H1 (cell line): ENCODE measurements around the gene GIN1. TPM values are rescaled to one million over a fixed set of nuclear protein-coding genes. Genes with fewer than 3 reads are reported as not detected.
A peak's percentile ranks its signal among the peaks of the same experiment; 100 is the strongest.
"Not testable (repeated sequence)": the region's sequence is repeated elsewhere in the genome, so short reads cannot be mapped to it uniquely, and the experiment has no call there.

Experiments used
- CTCF ChIA-PET: fragments of 300-600 bp; sonication (Branson Sonifier 250); formaldehyde crosslinking; loops from one replicate; lab custom pipeline; 2021; ENCODE audit not compliant: partially characterized antibody; lab: Charles Lee
- POLR2A ChIA-PET: fragments of 300-600 bp; sonication (Branson Sonifier 250); formaldehyde crosslinking; loops from one replicate; lab custom pipeline; 2021; ENCODE audit warnings: inconsistent platforms; ENCODE audit not compliant: partially characterized antibody; lab: Charles Lee
- DNase-seq, 2 experiments: peaks; one replicate each; pipeline versions ENCODE4 v3.0.0 to v3.0.0-alpha.2; 2010 to 2022; ENCODE audit warnings: low spot score in 2 of 2, low read depth in 1 of 2, mixed read lengths in 1 of 2
- FAIRE-seq: peaks from 2 replicates; lab custom pipeline; 2011; peaks lifted over from hg19 to GRCh38; lab: Jason Lieb, UNC
- H2AFZ ChIP-seq: 2 replicates; pipeline ENCODE4 v1.8.1; 2012; ENCODE audit warnings: low read length, inconsistent platforms
- H2AK5ac ChIP-seq: 2 replicates; pipeline ENCODE4 v1.6.1; 2013; ENCODE audit warnings: low read depth, low read length
- H2BK120ac ChIP-seq: replicated peaks from 2 replicates; pipeline ENCODE3; 2013; ENCODE audit warnings: low read depth, low read length, inconsistent platforms
- H2BK12ac ChIP-seq: 2 replicates; pipeline ENCODE4 v1.6.1; 2013; ENCODE audit warnings: low read depth, low read length
- H2BK15ac ChIP-seq: 2 replicates; pipeline ENCODE4 v1.6.1; 2013; ENCODE audit warnings: low read length
- H2BK20ac ChIP-seq: 2 replicates; pipeline ENCODE4 v1.6.1; 2013; ENCODE audit warnings: low read length
- H2BK5ac ChIP-seq: 2 replicates; pipeline ENCODE4 v1.6.1; 2013; ENCODE audit warnings: low read depth, low read length
- H3K14ac ChIP-seq: 2 replicates; pipeline ENCODE4 v1.6.1; 2013; ENCODE audit warnings: inconsistent platforms; ENCODE audit not compliant: insufficient read length
- H3K18ac ChIP-seq: 2 replicates; pipeline ENCODE4 v1.6.1; 2013; ENCODE audit warnings: low read length; ENCODE audit errors: extremely low read depth
- H3K23ac ChIP-seq: 2 replicates; pipeline ENCODE4 v1.6.1; 2013; ENCODE audit warnings: inconsistent platforms; ENCODE audit not compliant: insufficient read length
- H3K23me2 ChIP-seq: 2 replicates; pipeline ENCODE4 v1.6.1; 2013; ENCODE audit warnings: low read depth, low read length
- H3K27ac ChIP-seq: 2 replicates; pipeline ENCODE4 v1.6.1; 2011; ENCODE audit warnings: low read depth, low read length, inconsistent platforms
- H3K27me3 ChIP-seq, 4 experiments: replicated peaks in 1 of 4; 1 replicate in 1 of 4; 2 replicates in 3 of 4; pipeline versions ENCODE4 v1.6.1 to v1.8.1; 2011 to 2013; ENCODE audit warnings: low read length in 3 of 4, mild to moderate bottlenecking in 3 of 4, inconsistent platforms in 2 of 4, mixed read lengths in 2 of 4, moderate library complexity in 1 of 4; ENCODE audit not compliant: control insufficient read depth in 3 of 4, insufficient read depth in 3 of 4; ENCODE audit errors: extremely low read depth in 1 of 4
- H3K36me3 ChIP-seq, 4 experiments: 2 replicates each; pipeline versions ENCODE4 v1.6.1 to v1.8.1; 2011 to 2013; ENCODE audit warnings: mild to moderate bottlenecking in 4 of 4, low read length in 3 of 4, moderate library complexity in 2 of 4, control low read depth in 1 of 4, inconsistent platforms in 1 of 4; ENCODE audit not compliant: insufficient read depth in 4 of 4, control insufficient read depth in 2 of 4
- H3K4ac ChIP-seq: replicated peaks from 2 replicates; pipeline ENCODE3; 2013; ENCODE audit warnings: low read length, low read depth, mixed read lengths, inconsistent platforms; ENCODE audit not compliant: insufficient read length
- H3K4me1 ChIP-seq, 4 experiments: replicated peaks in 1 of 4; 1 replicate in 1 of 4; 2 replicates in 3 of 4; pipeline versions ENCODE4 v1.6.1 to v1.8.1; 2011 to 2013; ENCODE audit warnings: low read length in 3 of 4, inconsistent platforms in 2 of 4, mixed read lengths in 1 of 4; ENCODE audit not compliant: insufficient read depth in 4 of 4, control insufficient read depth in 3 of 4
- H3K4me2 ChIP-seq, 2 experiments: 2 replicates each; pipeline versions ENCODE4 v1.6.1 to v1.8.1; 2011 to 2013; ENCODE audit warnings: low read depth in 2 of 2, low read length in 2 of 2, control low read depth in 1 of 2, inconsistent platforms in 1 of 2, mild to moderate bottlenecking in 1 of 2; ENCODE audit not compliant: insufficient read depth in 1 of 2
- H3K4me3 ChIP-seq, 4 experiments: fragments of 200-600, 300-600 bp in 1 of 4; sonication (generic), shearing (Covaris generic), sonication (Bioruptor Twin) in 1 of 4; 2 replicates each; pipeline versions ENCODE4 v1.5.1 to v1.8.1; 2011 to 2016; ENCODE audit warnings: low read length in 4 of 4, low read depth in 3 of 4, control low read depth in 2 of 4, inconsistent platforms in 2 of 4, mild to moderate bottlenecking in 2 of 4, mixed read lengths in 1 of 4, moderate library complexity in 1 of 4; ENCODE audit not compliant: insufficient read depth in 2 of 4; ENCODE audit errors: extremely low read depth in 1 of 4
- H3K56ac ChIP-seq: replicated peaks from 2 replicates; pipeline ENCODE3; 2013; ENCODE audit warnings: low read depth, mild to moderate bottlenecking, mixed read lengths, low read length, inconsistent platforms; ENCODE audit not compliant: insufficient read length
- H3K79me1 ChIP-seq: 2 replicates; pipeline ENCODE4 v1.6.1; 2013; ENCODE audit warnings: low read depth, low read length, control low read depth
- H3K79me2 ChIP-seq, 2 experiments: 2 replicates each; pipeline versions ENCODE4 v1.6.1 to v1.8.1; 2012 to 2013; ENCODE audit warnings: low read length in 2 of 2, mild to moderate bottlenecking in 2 of 2, inconsistent platforms in 1 of 2; ENCODE audit not compliant: insufficient read depth in 2 of 2, control insufficient read depth in 1 of 2
- H3K9ac ChIP-seq, 4 experiments: replicated peaks in 1 of 4; 1 replicate in 1 of 4; 2 replicates in 3 of 4; pipeline versions ENCODE4 v1.6.1 to v1.8.1; 2011 to 2013; ENCODE audit warnings: low read depth in 3 of 4, low read length in 3 of 4, control low read depth in 2 of 4, mild to moderate bottlenecking in 2 of 4, moderate library complexity in 2 of 4, inconsistent platforms in 1 of 4; ENCODE audit errors: extremely low read depth in 1 of 4
- H3K9me3 ChIP-seq, 2 experiments: 2 replicates each; pipeline versions ENCODE4 v1.6.1 to v1.8.1; 2012 to 2013; ENCODE audit warnings: mild to moderate bottlenecking in 2 of 2, moderate library complexity in 2 of 2, control low read depth in 1 of 2, inconsistent platforms in 1 of 2, low read depth in 1 of 2, low read length in 1 of 2, mixed read lengths in 1 of 2; ENCODE audit not compliant: insufficient read depth in 2 of 2
- H4K20me1 ChIP-seq, 2 experiments: replicated peaks in 1 of 2; 2 replicates each; pipeline versions ENCODE3 to v1.8.1; 2011 to 2013; ENCODE audit warnings: inconsistent platforms in 2 of 2, low read length in 2 of 2, mild to moderate bottlenecking in 1 of 2; ENCODE audit not compliant: insufficient read depth in 2 of 2, control insufficient read depth in 1 of 2
- H4K5ac ChIP-seq: 2 replicates; pipeline ENCODE4 v1.6.1; 2013; ENCODE audit warnings: low read length, low read depth, mixed read lengths, inconsistent platforms; ENCODE audit not compliant: insufficient read length
- H4K8ac ChIP-seq: 2 replicates; pipeline ENCODE4 v1.8.0; 2013; ENCODE audit warnings: mild to moderate bottlenecking, moderate library complexity, low read length, inconsistent platforms; ENCODE audit not compliant: insufficient read depth; ENCODE audit errors: extremely low read depth
- H4K91ac ChIP-seq: replicated peaks from 2 replicates; pipeline ENCODE3; 2013; ENCODE audit warnings: low read length, mixed read lengths, inconsistent platforms; ENCODE audit not compliant: insufficient read length
- BCL11A ChIP-seq, 2 experiments: IDR thresholded peaks; one replicate each; pipeline ENCODE4 v1.6.1; 2011; ENCODE audit warnings: low read depth in 2 of 2, low read length in 2 of 2, mild to moderate bottlenecking in 2 of 2
- CBX8 ChIP-seq: fragments of 300-800, 300-1000 bp; sonication (generic); IDR thresholded peaks from 2 replicates; pipeline ENCODE4 v1.7.1; 2016; ENCODE audit warnings: low read depth, low read length, borderline replicate concordance
- E2F6 ChIP-seq: IDR thresholded peaks from 2 replicates; pipeline ENCODE4 v1.6.1; 2012; ENCODE audit warnings: inconsistent platforms
- TAF7 ChIP-seq: optimal IDR thresholded peaks from 2 replicates; pipeline ENCODE3; 2011; ENCODE audit warnings: low read depth, mild to moderate bottlenecking, inconsistent platforms, low read length, moderate library complexity, borderline replicate concordance
- WGBS, 2 experiments: shearing (Covaris generic) in 1 of 2; methylation state at CpG; one replicate each; pipeline versions ENCODE4 v1.1.6 to v1.1.7; 2013 to 2015; ENCODE audit warnings: low lambda C conversion rate in 2 of 2, mixed read lengths in 2 of 2, inconsistent platforms in 1 of 2, low coverage in 1 of 2, missing lambda C conversion rate in 1 of 2; ENCODE audit not compliant: insufficient replicate concordance in 2 of 2, insufficient coverage in 1 of 2, insufficient read length in 1 of 2; ENCODE audit errors: extremely low coverage in 1 of 2, missing lambda C conversion rate in 1 of 2; 5-methylcytosine and 5-hydroxymethylcytosine counted together
- polyA plus RNA-seq, 7 experiments: library from polyadenylated mRNA; depleted of rRNA in 3 of 7; stranded (reverse) in 5 of 7; unstranded in 2 of 7; fragments of >200 nt in 5 of 7; fragments of 200-250 nt in 2 of 7; gene quantifications; 1 replicate in 5 of 7; 2 replicates in 1 of 7; 4 replicates in 1 of 7; pipeline versions ENCODE4 v1.2.1 to v1.2.3, GENCODE V29; 2011 to 2013; ENCODE audit warnings: missing spikeins in 2 of 7, mixed read lengths in 2 of 7
- total RNA-seq: library from RNA; stranded (reverse); fragmentation: NEBNext Ultra II Directional; extraction: Animal tissue kit (Norgen Biotek cat#: 25700); gene quantifications from 2 replicates; pipeline ENCODE4 v1.2.1, GENCODE V29; 2021

The GIN1 gene
- total and polyA plus RNA-seq, 2 of the 8 experiments (the other 6 are each of a cell fraction or from before 2014, with no cell fraction given): 1.9 to 7.1 TPM

DNA sequence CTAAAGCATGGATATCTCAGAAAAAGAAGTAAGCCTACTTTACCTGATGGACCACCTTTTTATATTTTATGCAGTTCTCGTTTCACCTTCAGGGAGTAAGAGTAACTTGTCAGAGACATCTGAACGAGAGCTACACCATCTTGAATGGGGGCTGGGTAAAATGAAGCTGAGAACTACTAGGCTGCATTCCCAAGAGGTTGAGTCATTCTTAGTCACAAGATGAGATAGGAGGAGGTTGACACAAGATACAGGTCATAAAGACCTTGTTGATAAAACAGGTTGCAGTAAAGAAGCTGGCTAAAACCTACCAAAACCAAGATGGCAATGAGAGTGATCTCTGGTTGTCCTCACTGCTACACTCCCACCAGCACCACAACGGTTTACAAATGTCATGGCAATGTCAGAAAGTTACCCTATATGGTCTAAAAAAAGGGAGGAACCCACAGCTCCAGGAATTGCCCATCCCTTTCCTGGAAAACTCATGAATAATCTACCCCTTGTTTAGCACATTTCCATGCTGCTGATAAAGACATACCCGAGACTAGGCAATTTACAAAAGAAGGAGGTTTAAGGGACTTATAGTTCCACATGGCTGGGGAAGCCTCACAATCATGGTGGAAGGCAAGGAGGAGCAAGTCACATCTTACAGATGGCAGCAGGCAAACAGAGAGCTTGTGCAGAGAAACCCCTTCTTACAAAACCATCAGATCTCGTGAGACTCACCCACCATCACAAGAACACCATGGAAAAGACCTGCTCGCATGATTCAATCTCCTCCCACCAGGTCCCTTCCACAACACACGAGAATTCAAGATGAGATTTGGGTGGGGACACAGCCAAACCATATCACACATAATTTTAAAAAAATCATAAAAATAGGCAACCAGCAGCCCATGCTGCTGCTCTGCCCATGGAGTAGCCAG is 62.5 kb downstream of the GIN1 start (continued):
- TF ChIP-seq TAF7 (no peak), E2F6 (no peak), BCL11A (IDR thresholded peaks at IDR 0.05; ENCODE audit: low read depth in 2 of 2, low read length in 2 of 2) (no peak), CBX8 (no peak)

DNA sequence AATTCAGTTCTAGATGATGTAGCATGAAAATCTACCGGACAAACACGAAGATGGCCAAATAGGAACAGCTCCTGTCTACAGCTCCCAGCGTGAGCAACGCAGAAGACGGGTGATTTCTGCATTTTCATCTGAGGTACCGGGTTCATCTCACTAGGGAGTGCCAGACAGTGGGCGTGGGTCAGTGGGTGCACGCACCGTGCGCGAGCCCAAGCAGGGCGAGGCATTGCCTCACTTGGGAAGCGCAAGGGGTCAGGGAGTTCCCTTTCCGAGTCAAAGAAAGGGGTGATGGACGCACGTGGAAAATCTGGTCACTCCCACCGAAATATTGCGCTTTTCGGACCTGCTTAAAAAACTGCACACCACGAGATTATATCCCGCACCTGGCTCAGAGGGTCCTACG is 73.2 kb downstream of the GIN1 start:
- H3K4ac ChIP-seq, H4K20me1 ChIP-seq, H4K91ac ChIP-seq, FAIRE-seq, H3K4me3 ChIP-seq, DNase-seq, H3K4me2 ChIP-seq, H3K79me1 ChIP-seq, H3K23ac ChIP-seq, H3K23me2 ChIP-seq, H3K9ac ChIP-seq, H3K18ac ChIP-seq, H2BK120ac ChIP-seq, H3K4me1 ChIP-seq, POLR2A ChIA-PET, H3K79me2 ChIP-seq, H3K27ac ChIP-seq, H2AK5ac ChIP-seq, H3K36me3 ChIP-seq, H4K5ac ChIP-seq, H3K9me3 ChIP-seq, H2BK20ac ChIP-seq, H3K27me3 ChIP-seq, H2BK15ac ChIP-seq, H3K14ac ChIP-seq, H4K8ac ChIP-seq, H2BK5ac ChIP-seq, H3K56ac ChIP-seq: not testable (repeated sequence)
- CTCF ChIA-PET: interaction anchor here (1.0 kb wide), 1 partner anchor 13 kb away, joined by 4 read pairs; no protein-coding TSS in a partner anchor
- H2AFZ ChIP-seq: 0 out of 2 replicates have a peak overlapping the region, but pooled peaks have one; percentile 85
- 90% methylated on average over 21 of the region's 22 CpGs; no CpG with 5 or more reads in 1 of the 2 experiments for WGBS, 2 experiments
- peak overlapping the region; percentile 60; the same call in 1 of the 2 replicates for H2BK12ac ChIP-seq
